Osteoblast (primary cell): ENCODE results near the gene NT5E. TPM values are rescaled to one million over a fixed set of nuclear protein-coding genes. Genes with fewer than 3 reads are reported as not detected.

Experiments
- DNase-seq: peaks from one replicate; pipeline ENCODE4 v3.0.0; 2011; ENCODE audit warnings: low spot score, mixed read lengths; ENCODE audit not compliant: insufficient read length; ENCODE audit errors: missing footprints
- H2AFZ ChIP-seq: 2 replicates; pipeline ENCODE4 v1.6.0; 2011; ENCODE audit warnings: mild to moderate bottlenecking, low read length
- H3K27ac ChIP-seq: 2 replicates; pipeline ENCODE4 v1.5.1; 2011; ENCODE audit warnings: mild to moderate bottlenecking, low read depth, low read length, moderate library complexity
- H3K27me3 ChIP-seq: 2 replicates; pipeline ENCODE4 v1.6.0; 2012; ENCODE audit warnings: mild to moderate bottlenecking, control low read depth, inconsistent platforms, low read length, moderate library complexity; ENCODE audit not compliant: insufficient read depth
- H3K36me3 ChIP-seq: 2 replicates; pipeline ENCODE4 v1.5.1; 2011; ENCODE audit warnings: mild to moderate bottlenecking, low read length, control low read depth, moderate library complexity; ENCODE audit not compliant: insufficient read depth
- H3K4me1 ChIP-seq: 2 replicates; pipeline ENCODE4 v1.5.1; 2011; ENCODE audit warnings: mild to moderate bottlenecking, low read length, control low read depth, moderate library complexity; ENCODE audit not compliant: insufficient read depth
- H3K4me2 ChIP-seq: 2 replicates; pipeline ENCODE4 v1.6.0; 2011; ENCODE audit warnings: mild to moderate bottlenecking, low read length; ENCODE audit not compliant: insufficient read depth
- H3K4me3 ChIP-seq: fragments of 200-600 bp; sonication (generic); 3 replicates; pipeline ENCODE4 v1.5.1; 2012; ENCODE audit warnings: mild to moderate bottlenecking, low read length, inconsistent platforms; ENCODE audit not compliant: insufficient read depth
- H3K79me2 ChIP-seq: 2 replicates; pipeline ENCODE4 v1.6.0; 2012; ENCODE audit warnings: mild to moderate bottlenecking, low read length, control low read depth, inconsistent platforms; ENCODE audit not compliant: insufficient read depth
- H3K9me3 ChIP-seq: 2 replicates; pipeline ENCODE4 v1.5.1; 2011; ENCODE audit warnings: low read depth, low read length, control low read depth
- H4K20me1 ChIP-seq: 2 replicates; pipeline ENCODE4 v1.6.0; 2012; ENCODE audit warnings: mild to moderate bottlenecking, low read length, control low read depth; ENCODE audit not compliant: insufficient read depth
- total RNA-seq: library from RNA; depleted of rRNA; stranded (reverse); fragments of >200 nt; gene quantifications from 2 replicates; pipeline ENCODE4 v1.2.3, GENCODE V29; 2012
- TF ChIP-seq, protein P1 (sequence below): IDR thresholded peaks from 2 replicates; pipeline ENCODE4 v1.5.1; 2011; ENCODE audit warnings: mild to moderate bottlenecking, low read depth, low read length, moderate library complexity; ENCODE audit errors: extremely low read depth

Gene NT5E
- total RNA-seq, 1 donor = 219 TPM

DNA sequence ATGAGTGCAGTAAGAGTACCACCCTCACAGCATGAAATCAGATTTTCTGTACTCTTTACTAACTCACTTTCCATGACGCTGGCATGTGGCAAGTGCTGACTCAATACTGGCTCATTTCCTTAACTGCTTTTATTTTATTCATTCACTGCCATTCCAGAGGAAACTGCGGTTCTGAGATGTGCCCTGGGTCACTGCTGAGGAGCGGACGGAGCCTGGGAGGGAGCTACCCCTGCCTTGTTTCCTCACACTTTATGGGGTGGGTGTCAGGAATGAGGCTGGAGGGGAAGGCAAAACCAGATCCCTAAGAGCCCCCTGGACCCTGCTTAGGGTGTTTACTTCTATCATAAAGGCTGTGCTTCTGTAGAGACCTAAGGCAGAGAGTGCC lies 14.4 kb downstream of the NT5E start:
- H3K9me3 ChIP-seq = no peaks in the 10 kb centered on the region
- peak overlapping the region; percentile 45 for H3K4me3 ChIP-seq
- H3K36me3 ChIP-seq = peaks cover 42% of the 10 kb centered on the region
- H3K27ac ChIP-seq = peak overlapping the region; percentile 100
- H3K4me1 ChIP-seq = peaks cover 77% of the 10 kb centered on the region
- TF ChIP-seq, protein P1, sequence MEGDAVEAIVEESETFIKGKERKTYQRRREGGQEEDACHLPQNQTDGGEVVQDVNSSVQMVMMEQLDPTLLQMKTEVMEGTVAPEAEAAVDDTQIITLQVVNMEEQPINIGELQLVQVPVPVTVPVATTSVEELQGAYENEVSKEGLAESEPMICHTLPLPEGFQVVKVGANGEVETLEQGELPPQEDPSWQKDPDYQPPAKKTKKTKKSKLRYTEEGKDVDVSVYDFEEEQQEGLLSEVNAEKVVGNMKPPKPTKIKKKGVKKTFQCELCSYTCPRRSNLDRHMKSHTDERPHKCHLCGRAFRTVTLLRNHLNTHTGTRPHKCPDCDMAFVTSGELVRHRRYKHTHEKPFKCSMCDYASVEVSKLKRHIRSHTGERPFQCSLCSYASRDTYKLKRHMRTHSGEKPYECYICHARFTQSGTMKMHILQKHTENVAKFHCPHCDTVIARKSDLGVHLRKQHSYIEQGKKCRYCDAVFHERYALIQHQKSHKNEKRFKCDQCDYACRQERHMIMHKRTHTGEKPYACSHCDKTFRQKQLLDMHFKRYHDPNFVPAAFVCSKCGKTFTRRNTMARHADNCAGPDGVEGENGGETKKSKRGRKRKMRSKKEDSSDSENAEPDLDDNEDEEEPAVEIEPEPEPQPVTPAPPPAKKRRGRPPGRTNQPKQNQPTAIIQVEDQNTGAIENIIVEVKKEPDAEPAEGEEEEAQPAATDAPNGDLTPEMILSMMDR = no peak
- peak overlapping the region; percentile 72 for H3K4me2 ChIP-seq
- H2AFZ ChIP-seq = no peak overlapping the region
- DNase-seq = peak; percentile 85
- peaks cover 79% of the 10 kb centered on the region for H3K79me2 ChIP-seq
- no peaks in the 10 kb centered on the region for H4K20me1 ChIP-seq
- H3K27me3 ChIP-seq = no peaks in the 10 kb centered on the region

DNA sequence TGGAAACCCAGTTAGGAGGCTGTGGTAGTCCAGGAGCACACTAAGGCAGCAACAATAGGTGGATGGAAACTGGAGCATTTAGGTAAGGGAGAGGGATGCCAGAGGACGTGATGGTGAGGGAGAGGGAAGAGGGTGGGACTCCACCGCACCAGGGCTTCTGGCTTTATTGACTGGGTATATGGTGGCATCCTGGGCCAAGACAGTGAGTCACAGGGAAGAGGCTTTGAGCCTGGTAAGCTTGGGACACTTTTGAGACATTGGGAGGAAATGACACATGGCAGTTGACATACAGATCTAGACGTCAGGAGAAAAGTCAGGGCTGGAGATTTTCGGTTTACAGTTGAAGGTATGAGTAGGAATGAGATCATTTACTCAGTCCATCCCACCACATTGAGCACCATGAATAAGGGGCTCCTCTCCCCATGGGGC lies 14.9 kb downstream of the NT5E start:
- peak overlapping the region; percentile 100 for H3K27ac ChIP-seq
- no peaks in the 10 kb centered on the region for H3K27me3 ChIP-seq
- peaks cover 77% of the 10 kb centered on the region for H3K4me1 ChIP-seq
- no peaks in the 10 kb centered on the region for H3K9me3 ChIP-seq
- DNase-seq = peak; percentile 77
- TF ChIP-seq, protein P1 = no peak
- H3K4me2 ChIP-seq = peak overlapping the region; percentile 72
- H3K36me3 ChIP-seq = peaks cover 47% of the 10 kb centered on the region
- peak overlapping the region; percentile 45 for H3K4me3 ChIP-seq
- no peak overlapping the region for H2AFZ ChIP-seq
- H3K79me2 ChIP-seq = peaks cover 83% of the 10 kb centered on the region
- no peaks in the 10 kb centered on the region for H4K20me1 ChIP-seq

DNA sequence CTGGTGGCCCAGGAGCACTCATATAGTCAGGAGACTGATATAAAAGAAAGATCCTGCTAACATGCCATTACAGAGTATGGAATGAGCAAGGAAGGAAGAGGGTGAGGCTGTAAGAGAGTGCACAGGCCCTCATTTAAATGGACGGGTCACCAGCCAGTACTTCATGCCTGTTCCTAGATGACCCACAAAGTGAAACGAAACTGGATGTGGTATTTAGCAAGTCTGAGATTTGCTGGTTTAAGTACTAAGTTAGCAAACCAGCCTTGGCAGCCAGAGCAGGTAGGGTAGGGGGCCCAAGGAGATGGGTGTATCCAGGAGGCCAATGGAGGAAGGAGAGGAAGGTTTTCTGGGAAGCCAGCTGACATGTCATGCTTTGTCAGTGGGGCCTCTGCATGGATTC lies 15.9 kb downstream of the NT5E start:
- H3K36me3 ChIP-seq = peaks cover 57% of the 10 kb centered on the region
- H3K27ac ChIP-seq = peak overlapping the region; percentile 100
- DNase-seq = no peak
- peaks cover 72% of the 10 kb centered on the region for H3K4me1 ChIP-seq
- no peaks in the 10 kb centered on the region for H3K27me3 ChIP-seq
- H4K20me1 ChIP-seq = no peaks in the 10 kb centered on the region
- no peaks in the 10 kb centered on the region for H3K9me3 ChIP-seq
- TF ChIP-seq, protein P1 = no peak
- H2AFZ ChIP-seq = no peak overlapping the region
- no peak overlapping the region for H3K4me3 ChIP-seq
- peaks cover 82% of the 10 kb centered on the region for H3K79me2 ChIP-seq
- peak overlapping the region; percentile 18 for H3K4me2 ChIP-seq

DNA sequence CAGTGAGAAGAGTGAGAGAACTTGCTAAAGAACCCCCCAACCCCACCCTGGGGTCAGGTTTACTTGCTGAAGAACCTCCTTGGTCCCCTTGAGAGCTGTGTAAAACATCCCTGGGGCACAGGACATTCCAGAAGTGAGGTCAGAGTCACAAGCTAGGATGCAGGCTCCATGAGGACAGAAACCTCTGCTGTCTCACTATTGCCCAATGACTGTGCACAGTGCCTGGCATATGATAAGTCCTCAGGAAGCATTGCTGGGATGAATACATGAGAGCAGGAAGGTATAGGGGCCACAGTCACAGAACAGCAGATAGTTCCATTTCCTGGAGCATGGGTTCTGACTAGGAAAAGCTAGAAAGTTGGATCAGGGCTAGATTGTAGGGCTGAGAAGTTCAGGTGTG lies 18.4 kb downstream of the NT5E start:
- Histone ChIP-seq H4K20me1 (no peaks in the 10 kb centered on the region), H3K36me3 (peaks cover 62% of the 10 kb centered on the region), H3K27ac (peak overlapping the region; percentile 61), H3K4me2 (no peak overlapping the region), H3K27me3 (no peaks in the 10 kb centered on the region), H3K9me3 (no peaks in the 10 kb centered on the region), H3K79me2 (peaks cover 74% of the 10 kb centered on the region), H2AFZ (no peak overlapping the region), H3K4me3 (no peak overlapping the region), H3K4me1 (peaks cover 62% of the 10 kb centered on the region)
- TF ChIP-seq, protein P1 = no peak
- DNase-seq = no peak
